HepG2 (cell line): ENCODE data around the gene HOXD3. TPM values are rescaled to one million over a fixed set of nuclear protein-coding genes. Genes with fewer than 3 reads are reported as not detected.

Source experiments
- ATAC-seq: fragments of 200-7000 bp; cut with Tn5 transposase; 3 replicates; pipeline ENCODE4 v1.9.1; 2020; ENCODE audit warnings: mild to moderate bottlenecking, moderate library complexity
- BruUV-seq: library from RNA; stranded (reverse); fragments of 400-500 nt; replicated peaks from 2 replicates; lab custom pipeline; 2021; lab: Mats Ljungman, UMichigan
- CTCF ChIA-PET: fragments of 300-600 bp; formaldehyde crosslinking; extraction: SDS; loops from one replicate; lab custom pipeline; 2021; ENCODE audit warnings: low total read pairs, inconsistent platforms, low intra/inter-chr PET ratio; lab: Yijun Ruan, JAX
- POLR2A ChIA-PET: fragments of 350-600 bp; sonication (Branson Sonifier 250); formaldehyde crosslinking; loops from one replicate; lab custom pipeline; 2020; ENCODE audit warnings: antibody characterized with exemption, inconsistent platforms; lab: Yijun Ruan, JAX
- DNase-seq: peaks from one replicate; pipeline ENCODE4 v3.0.0-alpha.2; 2015; ENCODE audit warnings: low spot score
- FAIRE-seq: peaks from 3 replicates; lab custom pipeline; 2011; peaks lifted over from hg19 to GRCh38; lab: Jason Lieb, UNC
- H2AFZ ChIP-seq: one replicate; pipeline ENCODE4 v1.6.1; 2011; ENCODE audit warnings: low read length, inconsistent platforms
- H3K27ac ChIP-seq: fragments of 300-600 bp; 3 replicates; pipeline ENCODE4 v1.8.0; 2011; ENCODE audit warnings: mixed run types, mild to moderate bottlenecking, mixed read lengths, low read length, inconsistent platforms; ENCODE audit not compliant: insufficient read depth; ENCODE audit errors: extremely low read length
- H3K27me3 ChIP-seq, 2 experiments: fragments of 200-600 bp in 1 of 2; 2 replicates in 1 of 2; 3 replicates in 1 of 2; pipeline versions ENCODE4 v1.6.0 to v1.8.0; 2011; ENCODE audit warnings: low read length in 2 of 2, mild to moderate bottlenecking in 2 of 2, moderate library complexity in 2 of 2, inconsistent platforms in 1 of 2; ENCODE audit not compliant: insufficient read depth in 2 of 2, control insufficient read depth in 1 of 2
- H3K36me3 ChIP-seq, 2 experiments: fragments of 200-600 bp in 1 of 2; replicated peaks in 1 of 2; 2 replicates in 1 of 2; 3 replicates in 1 of 2; pipeline versions ENCODE4 v1.5.1 to v1.8.0; 2011; ENCODE audit warnings: low read length in 2 of 2, inconsistent platforms in 1 of 2; ENCODE audit not compliant: insufficient read depth in 2 of 2, control insufficient read depth in 1 of 2
- H3K4me1 ChIP-seq: 2 replicates; pipeline ENCODE4 v1.5.1; 2012; ENCODE audit warnings: low read length, inconsistent platforms; ENCODE audit not compliant: insufficient read depth
- H3K4me2 ChIP-seq: 2 replicates; pipeline ENCODE4 v1.6.0; 2011; ENCODE audit warnings: low read depth, low read length, inconsistent platforms
- H3K4me3 ChIP-seq, 3 experiments: fragments of 200-600 bp in 1 of 3; sonication (generic), shearing (Covaris generic) in 1 of 3; replicated peaks in 1 of 3; 2 replicates each; pipeline ENCODE4 v1.5.1; 2011 to 2016; ENCODE audit warnings: low read length in 3 of 3, inconsistent platforms in 2 of 3, low read depth in 2 of 3, mild to moderate bottlenecking in 2 of 3, control low read depth in 1 of 3, mixed read lengths in 1 of 3; ENCODE audit not compliant: insufficient read depth in 1 of 3
- H3K79me2 ChIP-seq: one replicate; pipeline ENCODE4 v1.6.1; 2011; ENCODE audit warnings: low read length, inconsistent platforms; ENCODE audit not compliant: insufficient read depth
- H3K9ac ChIP-seq: 2 replicates; pipeline ENCODE4 v1.6.0; 2011; ENCODE audit warnings: mild to moderate bottlenecking, low read depth, low read length, inconsistent platforms; ENCODE audit not compliant: insufficient read depth
- H3K9me3 ChIP-seq: 2 replicates; pipeline ENCODE4 v1.5.1; 2012; ENCODE audit warnings: mild to moderate bottlenecking, low read length
- H4K20me1 ChIP-seq: 2 replicates; pipeline ENCODE4 v1.6.0; 2011; ENCODE audit warnings: inconsistent platforms, mild to moderate bottlenecking, low read length, moderate library complexity; ENCODE audit not compliant: insufficient read depth
- FOXP4 ChIP-seq: sonication (generic); formaldehyde crosslinking; IDR thresholded peaks from 2 replicates; pipeline ENCODE4 v1.4.0; 2020; ENCODE audit warnings: missing genetic modification reagents
- JARID2 ChIP-seq: sonication (generic); formaldehyde crosslinking; IDR thresholded peaks from 2 replicates; pipeline ENCODE4 v1.8.1; 2023; ENCODE audit warnings: missing genetic modification reagents, inconsistent platforms; ENCODE audit not compliant: insufficient replicate concordance
- MAX ChIP-seq: IDR thresholded peaks from 2 replicates; pipeline ENCODE4 v1.6.1; 2012; ENCODE audit warnings: inconsistent platforms
- NR0B2 ChIP-seq: sonication (generic); formaldehyde crosslinking; IDR thresholded peaks from 2 replicates; pipeline ENCODE4 v1.4.0; 2020; ENCODE audit warnings: mild to moderate bottlenecking, missing genetic modification reagents
- PLRG1 ChIP-seq: fragments of 450-650 bp; conservative IDR thresholded peaks from 2 replicates; pipeline ENCODE4 v1.6.1; 2016
- POLR2G ChIP-seq: fragments of 200-400 bp; formaldehyde crosslinking; IDR thresholded peaks from 2 replicates; pipeline ENCODE4 v1.6.1; 2018; ENCODE audit warnings: mild to moderate bottlenecking, low read depth, low read length, moderate library complexity
- RFX1 ChIP-seq: fragments of 450-650 bp; IDR thresholded peaks from 2 replicates; pipeline ENCODE4 v1.6.1; 2017
- SUZ12 ChIP-seq: fragments of 150-350 bp; IDR thresholded peaks from 2 replicates; pipeline ENCODE4 v1.6.1; 2014; ENCODE audit warnings: low read depth, low read length
- TAF15 ChIP-seq: fragments of 200-400 bp; formaldehyde crosslinking; IDR thresholded peaks from one replicate; pipeline ENCODE4 v1.6.1; 2018; ENCODE audit warnings: mild to moderate bottlenecking, low read depth, low read length; ENCODE audit not compliant: poor library complexity, severe bottlenecking
- ZBTB38 ChIP-seq: sonication (generic); formaldehyde crosslinking; IDR thresholded peaks from 2 replicates; pipeline ENCODE4 v1.5.1; 2020; ENCODE audit warnings: mild to moderate bottlenecking, missing genetic modification reagents
- ZNF619 ChIP-seq: sonication (generic); formaldehyde crosslinking; IDR thresholded peaks from 2 replicates; pipeline ENCODE4 v1.4.0; 2020; ENCODE audit warnings: mild to moderate bottlenecking, missing genetic modification reagents
- ZNF703 ChIP-seq: sonication (generic); formaldehyde crosslinking; IDR thresholded peaks from 2 replicates; pipeline ENCODE4 v1.5.1; 2020; ENCODE audit warnings: missing genetic modification reagents, mild to moderate bottlenecking, moderate library complexity, borderline replicate concordance
- ZNF710 ChIP-seq: sonication (generic); formaldehyde crosslinking; IDR thresholded peaks from 2 replicates; pipeline ENCODE4 v1.5.0; 2020; ENCODE audit warnings: mild to moderate bottlenecking, missing genetic modification reagents, borderline replicate concordance
- WGBS: methylation state at CpG from one replicate; pipeline ENCODE4 v1.1.6; 2017; ENCODE audit warnings: low lambda C conversion rate; 5-methylcytosine and 5-hydroxymethylcytosine counted together
- in situ Hi-C: cut with HindIII; loops from 2 replicates; pipeline ENCODE4 v1.10.0; 2017; ENCODE audit warnings: low pct_unique_long_range_greater_than_20kb; ENCODE audit not compliant: extremely low pct_ligation_motif_present
- intact Hi-C: fragments of 100-400 bp; cut with micrococcal nuclease; formaldehyde crosslinking; loops from one replicate; pipeline ENCODE4 v1.10.0; 2022; ENCODE audit not compliant: unreplicated experiment
- polyA plus RNA-seq, 8 experiments: library from polyadenylated mRNA; depleted of rRNA in 3 of 8; stranded (reverse) in 7 of 8; unstranded in 1 of 8; fragments of >200 nt; fragmentation: Illumina TruSeq in 4 of 8; extraction: Trizol in 4 of 8; gene quantifications; 2 replicates each; pipeline versions ENCODE4 v1.2.1 to v1.2.3, GENCODE V29; 2011 to 2016; ENCODE audit warnings: low read depth in 4 of 8, missing spikeins in 1 of 8, mixed read lengths in 1 of 8; ENCODE audit not compliant: insufficient read depth in 1 of 8
- total RNA-seq, 5 experiments: library from RNA; depleted of rRNA; stranded (reverse); fragments of >200 nt; fragmentation: Illumina TruSeq; extraction: Trizol; gene quantifications; 2 replicates each; pipeline ENCODE4 v1.2.3, GENCODE V29; 2016; ENCODE audit warnings: low read depth in 1 of 5

Gene HOXD3
- total and polyA plus RNA-seq, 2 of the 13 experiments (the other 11 are each of a cell fraction or from before 2014, with no cell fraction given), result 0.05 to 0.09 TPM

- no peaks in the 10 kb centered on the region for H4K20me1 ChIP-seq
- H3K9me3 ChIP-seq, result no peaks in the 10 kb centered on the region
- ChIA-PET CTCF (no interaction called here), POLR2A (no interaction called here)
- H3K36me3 ChIP-seq, result no peaks in the 10 kb centered on the region
- intact Hi-C loops, result no loop called here
- H3K27ac ChIP-seq, result no peak overlapping the region
- peaks cover 38% of the 10 kb centered on the region for H3K4me1 ChIP-seq
- ATAC-seq (no peak), FAIRE-seq (no peak), DNase-seq (no peak)
- no peak overlapping the region for H2AFZ ChIP-seq
- peaks cover 13 to 93% of the 10 kb centered on the region in 2 experiments for H3K27me3 ChIP-seq
- H3K4me2 ChIP-seq, result no peak overlapping the region
- in situ Hi-C loops, result no loop called here
- no TSS peak for BruUV-seq
- no peaks in the 10 kb centered on the region for H3K79me2 ChIP-seq
- no peak for TF ChIP-seq SUZ12
- WGBS, result 41% methylated on average over 8 of the region's 8 CpGs
- H3K4me3 ChIP-seq, result no peak overlapping the region
- H3K9ac ChIP-seq, result no peak overlapping the region
Observed at GRCh38 chr2:176156301-176156806, 753 bp upstream of the HOXD3 start.

- Histone ChIP-seq H3K4me2 (peak overlapping the region; percentile 8), H4K20me1 (no peaks in the 10 kb centered on the region), H3K27ac (no peak overlapping the region), H3K36me3 (no peaks in the 10 kb centered on the region), H3K4me3 (peak overlapping the region in 1 of 3 experiments; percentile 24; a peak in 2 of 6 replicates), H3K4me1 (peaks cover 47% of the 10 kb centered on the region), H3K9ac (no peak overlapping the region), H3K27me3 (peaks cover 12 to 95% of the 10 kb centered on the region in 2 experiments), H3K79me2 (no peaks in the 10 kb centered on the region), H3K9me3 (no peaks in the 10 kb centered on the region), H2AFZ (no peak overlapping the region)
- intact Hi-C loops (no loop called here), in situ Hi-C loops (no loop called here)
- FAIRE-seq (no peak), DNase-seq (no peak), ATAC-seq (no peak)
- POLR2A ChIA-PET, result no interaction called here
- BruUV-seq, result no TSS peak
- CTCF ChIA-PET, result no interaction called here
- 56% methylated on average over 43 of the region's 43 CpGs for WGBS
- 0 out of 2 replicates have a peak, but pooled peaks have one; percentile 23 for TF ChIP-seq MAX
- no peak for TF ChIP-seq ZNF619
- TF ChIP-seq POLR2G, result no peak
- no peak for TF ChIP-seq NR0B2 (CRISPR knock-in tag)
- TF ChIP-seq ZNF703 (CRISPR knock-in tag), result no peak
- no peak for TF ChIP-seq PLRG1
- peak; percentile 15; the same call in 1 of the 2 replicates for TF ChIP-seq ZBTB38 (CRISPR knock-in tag)
- no peak for TF ChIP-seq RFX1
- no peak for TF ChIP-seq TAF15
- TF ChIP-seq ZNF710 (CRISPR knock-in tag), result no peak
- no peak for TF ChIP-seq FOXP4 (CRISPR knock-in tag)
- TF ChIP-seq JARID2 (CRISPR knock-in tag), result no peak
Observed at GRCh38 chr2:176157499-176158185, 535 bp downstream of the HOXD3 start.
